Subcutaneous preadipocyte (primary cell): Measurements from ENCODE around the gene P4HA3. TPM values are rescaled to one million over a fixed set of nuclear protein-coding genes. Genes with fewer than 3 reads are reported as not detected.

Source experiments
- small RNA-seq: library from RNA; depleted of rRNA; stranded (forward); fragments of <200 nt; gene quantifications from one replicate; pipeline ENCODE3, GENCODE V24; 2012
- total RNA-seq: library from RNA; depleted of rRNA; stranded (reverse); fragments of >200 nt; gene quantifications from 2 replicates; pipeline ENCODE4 v1.2.3, GENCODE V29; 2012

P4HA3 gene
- total RNA-seq, result 0.73 and 0.98 TPM in 2 replicates

DNA sequence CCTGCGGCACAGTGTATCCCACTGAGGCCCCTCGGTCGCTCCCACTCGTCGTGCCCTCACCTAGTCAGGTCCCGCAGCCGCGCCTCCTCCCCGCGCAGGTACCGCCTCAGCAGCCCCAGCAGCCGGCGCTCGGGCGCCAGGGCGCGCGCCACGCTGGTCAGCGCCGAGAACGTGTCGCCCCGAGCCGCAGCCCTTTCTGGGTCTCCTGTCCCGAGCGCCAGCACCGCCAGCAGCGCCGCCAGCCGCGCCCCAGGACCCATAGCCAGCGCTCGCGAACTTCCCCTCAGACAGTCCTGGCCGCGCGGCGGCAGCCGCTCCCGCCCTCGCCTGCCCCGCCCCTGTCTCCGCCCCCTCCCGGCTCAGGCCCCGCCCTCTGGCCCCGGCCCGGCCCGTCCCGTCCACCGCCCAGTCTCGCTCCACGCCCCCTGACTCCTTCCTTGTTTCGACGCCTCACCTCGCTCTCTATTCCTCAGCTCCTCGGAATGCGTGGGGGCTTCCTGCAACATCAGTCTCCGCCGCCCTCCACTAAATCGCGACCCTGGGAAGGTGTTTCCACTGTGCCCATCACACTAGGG, at the start of gene P4HA3:
P4HA3 (minus strand) TSS at position 289 of the 575 bp plus-strand sequence; CDS start at position 260, 29 bp downstream.

Small RNA genes lying within 50 kb of the gene (small RNA-seq; reads per million reads assigned to genes)
- not detected for gene RF00409

Other genes with a start within 250 kb of the P4HA3 start
- gene C2CD3, start 140.6 kb downstream of the P4HA3 start, total RNA-seq, result 10.7 and 14.1 TPM in 2 replicates
- gene PPME1, start 140.4 kb downstream of the P4HA3 start, total RNA-seq, result 15.8 and 26.0 TPM in 2 replicates
- 0.98 and 1.1 TPM in 2 replicates for gene PGM2L1, start 86.8 kb upstream of the P4HA3 start, total RNA-seq
- gene KCNE3, start 155.9 kb upstream of the P4HA3 start, total RNA-seq, result 0.37 TPM in 1 of 2 replicates, not detected in the other
- gene LIPT2, start 182.1 kb upstream of the P4HA3 start, total RNA-seq, result 2.0 and 3.3 TPM in 2 replicates